KOPT-K1 (cell line): ENCODE data around the gene GPI.

Source experiments
- H3K27ac ChIP-seq: fragments of 200-600 bp; sonication (generic); 2 replicates; pipeline ENCODE4 v1.5.1; 2016; ENCODE audit warnings: antibody characterized with exemption, mild to moderate bottlenecking, low read depth, low read length; ENCODE audit not compliant: poor library complexity, severe bottlenecking
- H3K36me3 ChIP-seq: fragments of 200-600 bp; sonication (generic); 2 replicates; pipeline ENCODE4 v1.5.1; 2017; ENCODE audit warnings: antibody characterized with exemption, mild to moderate bottlenecking, low read length, moderate library complexity; ENCODE audit not compliant: insufficient read depth
- H3K9me3 ChIP-seq: fragments of 200-600 bp; sonication (generic); 2 replicates; pipeline ENCODE4 v1.5.1; 2017; ENCODE audit warnings: antibody characterized with exemption, low read length, mild to moderate bottlenecking; ENCODE audit not compliant: insufficient read depth, poor library complexity, severe bottlenecking

Gene GPI

DNA sequence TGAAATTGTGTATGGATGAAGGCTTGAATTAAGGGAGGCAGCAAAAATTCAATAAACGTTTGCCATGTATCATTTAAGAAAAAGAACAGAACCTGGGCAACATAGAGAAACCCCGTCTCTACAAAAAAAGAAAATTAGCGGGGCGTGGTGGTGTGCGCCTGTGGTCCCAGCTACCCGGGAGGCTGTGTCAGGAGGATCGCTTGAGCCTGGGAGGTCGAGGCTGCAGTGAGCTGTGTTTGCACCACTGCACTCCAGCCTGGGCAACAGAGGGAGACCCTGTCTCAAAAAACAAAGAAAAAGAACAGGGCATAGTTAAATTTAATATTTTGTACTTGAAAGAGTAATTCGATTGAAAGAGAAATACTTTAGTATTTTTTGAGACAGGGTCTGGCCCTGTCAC is 64.6 kb downstream of the GPI start:
- H3K9me3 ChIP-seq: no peaks in the 10 kb centered on the region
- H3K36me3 ChIP-seq: peaks cover 64% of the 10 kb centered on the region
- H3K27ac ChIP-seq: peak overlapping the region; percentile 91

DNA sequence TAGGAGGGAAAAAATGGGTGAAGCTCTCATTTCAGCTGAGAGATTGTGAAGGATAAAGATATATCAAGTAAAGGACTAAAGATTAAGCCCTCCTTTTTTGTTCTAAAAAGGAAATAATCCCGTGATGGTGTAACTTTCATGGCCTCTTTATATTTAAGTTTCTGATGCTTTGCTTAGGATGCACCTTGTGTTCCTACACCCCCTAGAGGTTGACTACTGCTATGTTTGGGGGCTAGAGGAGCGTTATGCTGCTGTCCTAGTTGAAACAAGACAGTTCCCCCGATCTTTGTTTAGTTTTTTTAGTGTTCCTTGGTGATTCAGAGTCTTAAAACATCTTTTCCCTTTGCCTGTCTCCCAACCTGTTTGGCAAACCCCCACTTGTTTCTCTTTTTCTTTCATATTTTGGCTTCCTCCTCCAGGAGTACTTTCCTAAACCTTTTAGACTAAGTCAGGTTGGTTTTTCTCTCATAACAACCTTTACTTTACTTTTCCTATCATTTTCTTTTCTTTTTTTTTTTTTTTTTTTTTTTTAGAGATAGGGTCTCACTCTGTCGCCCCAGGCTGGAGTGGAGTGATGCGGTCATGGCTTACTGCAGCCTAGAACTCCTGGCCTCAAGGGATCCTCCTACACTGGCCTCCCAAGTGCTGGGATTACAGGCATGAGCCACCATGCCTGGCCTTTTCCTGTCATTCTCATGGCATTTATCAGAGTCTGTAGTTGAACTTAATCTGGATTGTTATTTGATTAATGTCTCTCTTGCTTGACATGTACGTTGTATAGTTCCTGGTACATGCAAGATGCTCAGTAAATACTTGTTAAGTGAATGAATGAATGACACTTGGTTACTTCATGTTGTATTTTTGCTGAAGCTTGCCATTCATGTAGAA is 66.0 kb downstream of the GPI start:
- no peaks in the 10 kb centered on the region for H3K9me3 ChIP-seq
- peaks cover 64% of the 10 kb centered on the region for H3K36me3 ChIP-seq
- H3K27ac ChIP-seq: no peak overlapping the region

DNA sequence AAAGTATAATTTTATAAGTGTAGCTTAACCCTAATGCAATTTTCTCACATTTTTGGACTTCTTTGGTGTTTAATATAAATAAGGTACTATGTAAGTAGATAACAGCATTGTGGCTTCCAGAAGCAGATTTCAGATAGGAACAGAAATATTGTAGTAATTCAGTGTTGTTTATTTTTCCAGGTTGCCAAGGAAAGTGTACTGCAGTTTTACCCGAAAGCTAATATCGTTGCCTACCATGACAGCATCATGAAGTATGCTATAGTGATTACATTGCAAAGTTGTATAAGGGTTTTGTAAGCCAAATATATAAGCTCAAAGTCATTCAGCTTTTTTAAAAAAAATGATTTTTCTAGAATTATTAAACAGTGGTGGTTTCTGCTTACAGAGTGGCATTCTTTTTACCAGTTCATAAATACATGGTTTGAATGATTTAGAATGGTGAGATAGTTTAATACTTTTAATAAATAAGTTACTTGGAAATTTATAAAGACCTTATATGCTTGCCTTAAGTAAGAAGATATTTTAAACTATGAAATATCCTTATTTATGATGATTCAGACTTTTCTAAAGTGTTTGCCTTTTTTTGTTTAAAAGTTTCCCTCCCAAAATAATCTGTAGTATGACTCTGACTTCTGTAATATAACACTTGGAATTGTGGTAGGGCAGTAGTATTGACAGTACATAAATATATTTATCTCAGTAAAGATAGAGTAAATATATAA is 66.8 kb downstream of the GPI start:
- H3K27ac ChIP-seq: no peak overlapping the region
- H3K9me3 ChIP-seq: no peaks in the 10 kb centered on the region
- peaks cover 64% of the 10 kb centered on the region for H3K36me3 ChIP-seq

DNA sequence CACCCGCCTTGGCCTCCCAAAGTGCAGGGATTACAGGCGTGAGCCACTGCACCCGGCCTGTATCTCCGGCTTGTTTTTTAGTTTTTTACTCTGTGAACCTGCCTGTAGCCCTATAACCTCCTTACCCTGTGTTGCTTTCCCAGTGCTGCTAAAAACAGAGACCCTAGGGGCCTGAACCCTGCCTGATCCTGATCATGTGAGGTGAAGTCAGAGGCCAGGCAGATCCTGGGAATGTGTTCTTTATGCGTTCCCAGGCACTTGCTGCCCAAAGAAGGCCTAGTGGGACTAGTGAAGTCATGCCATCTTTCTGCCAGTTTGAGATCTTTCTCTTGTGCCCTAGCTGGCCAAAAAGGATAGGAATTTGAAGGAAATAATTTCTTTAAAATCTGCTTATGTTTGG is 67.8 kb downstream of the GPI start:
- Histone ChIP-seq H3K9me3 (no peaks in the 10 kb centered on the region), H3K27ac (no peak overlapping the region), H3K36me3 (peaks cover 70% of the 10 kb centered on the region)

DNA sequence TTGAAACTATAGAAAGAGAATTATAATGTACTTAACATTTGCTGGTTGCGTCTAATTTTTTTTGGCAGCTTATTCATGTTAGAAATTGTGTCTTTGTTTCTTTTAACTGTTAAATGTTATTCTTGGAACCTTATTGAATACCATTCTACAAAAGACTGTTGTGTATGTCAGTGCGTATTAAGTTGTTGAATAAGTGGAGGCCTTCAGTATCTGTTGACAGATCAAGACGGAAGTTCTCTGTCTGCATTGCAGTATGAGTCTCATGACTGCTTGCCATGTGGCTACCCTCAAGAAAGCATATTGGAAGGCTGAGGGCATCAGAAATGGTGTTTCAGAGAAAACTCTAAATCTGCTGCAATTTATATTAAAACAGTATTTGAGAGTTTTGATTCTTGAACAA is 71.7 kb downstream of the GPI start:
- H3K9me3 ChIP-seq: no peaks in the 10 kb centered on the region
- H3K27ac ChIP-seq: no peak overlapping the region
- H3K36me3 ChIP-seq: peaks cover 100% of the 10 kb centered on the region

DNA sequence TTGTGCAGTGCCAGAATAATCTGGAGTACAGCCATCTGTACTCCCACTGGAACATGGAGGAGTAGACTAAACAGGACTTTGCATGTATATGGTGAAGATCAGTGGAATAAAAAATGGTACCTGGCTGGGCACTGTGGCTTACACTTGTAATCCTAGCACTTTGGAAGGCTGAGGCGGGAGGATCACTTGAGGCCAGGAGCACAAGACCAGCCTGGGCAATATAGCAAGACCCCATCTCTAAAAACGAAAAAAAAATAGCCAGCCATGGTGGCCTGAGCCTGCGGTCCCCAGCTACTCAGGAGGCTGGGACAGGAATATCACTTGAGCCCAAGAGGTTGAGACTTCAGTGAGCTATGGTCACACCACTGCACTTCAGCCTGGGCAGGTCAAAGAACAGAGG is 83.2 kb downstream of the GPI start:
- peaks cover 100% of the 10 kb centered on the region for H3K36me3 ChIP-seq

More for the DNA sequence above, 83.2 kb downstream of the GPI start:
- Histone ChIP-seq H3K9me3 (no peaks in the 10 kb centered on the region), H3K27ac (no peak overlapping the region)
